AG09309 (cell line): ENCODE measurements around the gene PIGL.

Source experiments
- DNase-seq: peaks from one replicate; pipeline ENCODE4 v3.0.0-alpha.2; 2010; ENCODE audit warnings: low read depth
- H3K4me3 ChIP-seq: 2 replicates; pipeline ENCODE4 v1.5.1; 2011; ENCODE audit warnings: mild to moderate bottlenecking, low read depth, low read length, moderate library complexity; ENCODE audit not compliant: control insufficient read depth
- TF ChIP-seq, protein P1 (sequence below): IDR thresholded peaks from 2 replicates; pipeline ENCODE4 v1.5.1; 2011; ENCODE audit warnings: mild to moderate bottlenecking, low read depth, low read length, inconsistent platforms; ENCODE audit not compliant: insufficient read depth, control insufficient read depth; ENCODE audit errors: missing control alignments

PIGL gene

GRCh38 chr17:16322636-16323035 lies 105.6 kb downstream of the PIGL start:
- TF ChIP-seq, protein P1, sequence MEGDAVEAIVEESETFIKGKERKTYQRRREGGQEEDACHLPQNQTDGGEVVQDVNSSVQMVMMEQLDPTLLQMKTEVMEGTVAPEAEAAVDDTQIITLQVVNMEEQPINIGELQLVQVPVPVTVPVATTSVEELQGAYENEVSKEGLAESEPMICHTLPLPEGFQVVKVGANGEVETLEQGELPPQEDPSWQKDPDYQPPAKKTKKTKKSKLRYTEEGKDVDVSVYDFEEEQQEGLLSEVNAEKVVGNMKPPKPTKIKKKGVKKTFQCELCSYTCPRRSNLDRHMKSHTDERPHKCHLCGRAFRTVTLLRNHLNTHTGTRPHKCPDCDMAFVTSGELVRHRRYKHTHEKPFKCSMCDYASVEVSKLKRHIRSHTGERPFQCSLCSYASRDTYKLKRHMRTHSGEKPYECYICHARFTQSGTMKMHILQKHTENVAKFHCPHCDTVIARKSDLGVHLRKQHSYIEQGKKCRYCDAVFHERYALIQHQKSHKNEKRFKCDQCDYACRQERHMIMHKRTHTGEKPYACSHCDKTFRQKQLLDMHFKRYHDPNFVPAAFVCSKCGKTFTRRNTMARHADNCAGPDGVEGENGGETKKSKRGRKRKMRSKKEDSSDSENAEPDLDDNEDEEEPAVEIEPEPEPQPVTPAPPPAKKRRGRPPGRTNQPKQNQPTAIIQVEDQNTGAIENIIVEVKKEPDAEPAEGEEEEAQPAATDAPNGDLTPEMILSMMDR = no peak
- peak; percentile 45 for DNase-seq
- H3K4me3 ChIP-seq = no peak overlapping the region

GRCh38 chr17:16325964-16326363 lies 109.0 kb downstream of the PIGL start:
- TF ChIP-seq, protein P1 = no peak
- H3K4me3 ChIP-seq = no peak overlapping the region
- DNase-seq = no peak

DNA sequence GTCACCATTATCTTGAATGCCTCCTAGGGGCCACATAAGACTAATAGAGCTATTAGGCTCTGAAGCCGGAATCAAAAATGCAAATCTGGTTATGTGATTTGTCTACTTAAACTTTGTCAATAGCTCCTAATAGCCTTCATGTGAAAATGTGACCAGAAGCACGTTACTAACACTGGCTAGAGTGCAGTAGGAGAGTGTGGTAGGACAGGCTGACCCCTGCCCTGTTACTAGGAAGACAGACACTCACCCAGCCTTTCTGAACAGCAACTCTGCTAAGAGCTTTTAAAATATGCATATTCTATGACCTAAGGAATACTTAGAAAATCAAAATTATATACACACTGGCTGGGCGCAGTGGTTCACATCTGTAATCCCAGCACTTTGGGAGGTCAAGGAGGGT lies 110.0 kb downstream of the PIGL start:
- TF ChIP-seq, protein P1 = no peak
- H3K4me3 ChIP-seq = no peak overlapping the region
- no peak for DNase-seq

DNA sequence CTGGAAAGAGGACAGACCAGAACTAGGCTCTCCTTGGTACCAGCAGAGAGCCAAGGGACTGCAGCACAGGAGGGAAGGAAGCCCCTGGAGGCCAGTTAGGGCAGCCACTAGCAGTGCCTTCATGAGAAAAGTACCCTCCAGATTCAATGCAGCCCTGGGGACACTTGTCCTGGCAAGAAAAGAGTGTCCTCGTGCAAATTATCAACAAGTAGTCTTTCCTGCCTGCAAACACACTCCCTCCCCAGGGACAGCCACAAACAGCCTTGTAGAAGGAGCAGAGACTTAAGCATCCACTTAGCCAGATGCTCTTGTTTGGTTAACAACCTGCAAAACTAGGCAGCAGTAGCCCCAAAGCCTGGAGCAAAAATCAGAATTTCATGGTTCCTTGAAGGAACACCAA lies 112.0 kb downstream of the PIGL start:
- no peak overlapping the region for H3K4me3 ChIP-seq
- no peak for DNase-seq

GRCh38 chr17:16329519-16330271 lies 112.7 kb downstream of the PIGL start:
- no peak overlapping the region for H3K4me3 ChIP-seq
- TF ChIP-seq, protein P1 = no peak
- no peak for DNase-seq

More for the DNA sequence above, 112.0 kb downstream of the PIGL start:
- TF ChIP-seq, protein P1 = peak; percentile 10

GRCh38 chr17:16338391-16338790 lies 121.4 kb downstream of the PIGL start:
- DNase-seq = no peak
- H3K4me3 ChIP-seq = no peak overlapping the region
- TF ChIP-seq, protein P1 = no peak
